Measurements from ENCODE around the gene ARHGEF28.
A peak's percentile ranks its signal among the peaks of the same experiment; 100 is the strongest.

The ARHGEF28 gene

DNA sequence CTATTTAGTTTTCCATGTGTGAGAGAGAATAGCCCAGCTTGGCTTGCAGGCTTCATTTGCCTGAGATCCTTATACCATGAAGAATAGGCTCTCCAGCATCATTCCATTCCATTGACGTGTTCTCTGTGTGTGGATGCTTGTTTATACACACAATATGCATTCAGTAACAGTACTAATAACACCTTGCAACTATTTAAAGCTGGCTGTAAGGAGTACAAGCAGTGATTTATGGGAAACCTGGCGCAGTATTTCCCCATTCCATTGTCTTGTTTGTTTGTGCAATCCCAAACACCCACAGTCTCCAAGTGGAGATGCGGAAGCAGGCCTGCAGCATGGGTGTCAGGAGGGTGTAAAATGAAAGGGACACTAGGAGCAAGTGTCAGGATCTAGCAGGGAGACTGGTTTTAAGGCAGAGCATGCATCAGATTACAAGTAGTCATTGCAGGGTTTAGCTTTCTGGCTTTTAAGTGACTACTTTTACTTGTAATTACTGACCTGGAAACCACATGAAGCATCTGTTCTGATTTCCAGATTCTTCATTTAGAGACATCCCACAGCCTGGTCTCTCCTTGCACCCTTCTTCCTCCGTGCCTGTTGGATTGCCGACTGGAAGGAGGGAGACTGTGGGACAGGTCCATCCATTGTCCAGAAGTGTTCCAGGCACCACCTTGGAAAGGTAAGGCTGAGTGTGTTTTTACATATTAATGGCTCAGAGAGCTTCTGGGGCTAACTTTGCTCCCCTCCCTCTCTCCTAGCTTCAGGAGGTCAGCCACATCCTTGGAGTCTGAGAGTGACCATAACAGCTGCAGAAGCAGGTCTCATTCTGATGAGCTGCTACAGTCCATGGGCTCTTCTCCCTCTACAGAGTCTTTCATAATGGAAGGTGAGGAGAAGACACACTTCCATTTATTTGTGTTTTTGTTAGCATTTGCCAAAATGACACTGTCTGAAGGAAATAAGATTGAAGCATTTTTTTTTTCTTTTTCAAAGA, 241.6 kb downstream of the ARHGEF28 start:
- DNase-seq: no peak

DNA sequence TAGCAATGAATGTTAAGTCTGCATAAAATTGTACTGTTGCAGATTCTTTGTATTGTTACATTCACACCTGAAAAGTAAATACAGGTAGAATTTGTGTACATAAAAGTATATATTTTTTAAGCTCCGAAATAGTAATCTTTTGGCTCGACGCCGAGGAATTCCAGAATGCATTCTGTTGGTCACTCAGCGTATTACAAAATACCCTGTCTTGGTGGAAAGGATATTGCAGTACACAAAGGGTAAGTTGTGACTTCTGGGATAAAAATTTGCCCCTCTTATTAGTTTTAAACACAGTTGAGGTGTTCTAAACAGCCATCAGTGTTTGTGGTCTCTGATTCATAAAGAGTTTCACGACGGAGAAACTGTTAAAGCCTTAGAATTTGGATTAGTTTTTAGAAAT, 257.6 kb downstream of the ARHGEF28 start:
- no peak for DNase-seq

DNA sequence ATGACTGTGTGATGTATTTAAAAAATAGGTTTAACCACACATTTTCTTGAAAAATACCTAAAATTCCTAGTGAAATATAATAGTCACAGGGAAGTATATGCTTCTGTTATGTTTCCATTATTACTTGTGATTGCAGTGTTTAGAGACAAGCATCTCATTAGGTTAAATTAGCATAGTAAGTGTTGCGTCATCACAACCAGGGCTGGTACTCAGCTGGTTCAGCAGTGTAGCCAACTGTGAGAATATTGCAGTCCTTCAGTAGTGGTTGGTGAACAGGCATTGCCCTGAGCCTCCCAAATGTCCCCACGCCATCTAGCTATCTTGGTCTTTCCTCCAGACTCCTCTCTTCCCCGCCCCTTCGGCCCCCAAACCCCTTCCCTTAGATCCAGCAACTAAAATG, 261.7 kb downstream of the ARHGEF28 start:
- no peak for DNase-seq

DNA sequence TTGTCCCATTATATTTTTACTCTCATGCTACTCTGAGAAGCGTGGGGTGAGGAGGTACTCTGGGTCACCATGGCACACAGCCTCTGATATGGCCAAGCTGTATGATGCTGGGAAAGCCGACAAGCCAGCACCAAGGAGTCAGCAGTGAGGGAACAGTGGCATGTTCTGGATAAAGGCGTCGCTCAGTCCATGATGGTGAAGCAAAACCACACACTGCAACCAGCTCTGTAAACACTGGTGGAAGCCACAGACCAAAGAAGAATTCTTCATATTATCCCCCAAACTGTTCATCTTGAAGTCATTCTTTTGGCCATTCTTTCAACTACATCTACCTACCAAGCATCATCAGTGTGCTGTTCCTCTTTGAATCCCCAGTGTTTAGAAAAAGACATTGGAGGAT, 264.6 kb downstream of the ARHGEF28 start:
- no peak for DNase-seq

DNA sequence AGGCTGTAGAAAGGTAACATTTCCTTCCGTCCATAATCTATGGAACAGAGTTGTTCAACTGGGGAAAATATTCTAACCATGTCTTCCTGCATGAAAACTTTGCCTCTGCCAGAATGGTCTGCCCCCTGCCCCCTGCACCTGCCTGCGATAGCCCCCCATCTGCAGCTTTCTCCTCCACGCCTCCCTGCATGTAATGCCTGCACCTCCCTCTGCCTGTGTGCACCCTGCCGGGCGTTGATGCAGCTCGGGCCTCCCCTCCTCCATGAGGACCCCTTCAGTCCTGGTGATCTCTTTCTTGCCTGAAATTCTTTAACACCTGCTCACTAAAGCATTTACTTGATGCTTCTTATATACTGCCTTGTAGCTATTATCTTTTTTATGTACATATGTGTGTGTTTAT, 266.2 kb downstream of the ARHGEF28 start:
- DNase-seq: no peak

DNA sequence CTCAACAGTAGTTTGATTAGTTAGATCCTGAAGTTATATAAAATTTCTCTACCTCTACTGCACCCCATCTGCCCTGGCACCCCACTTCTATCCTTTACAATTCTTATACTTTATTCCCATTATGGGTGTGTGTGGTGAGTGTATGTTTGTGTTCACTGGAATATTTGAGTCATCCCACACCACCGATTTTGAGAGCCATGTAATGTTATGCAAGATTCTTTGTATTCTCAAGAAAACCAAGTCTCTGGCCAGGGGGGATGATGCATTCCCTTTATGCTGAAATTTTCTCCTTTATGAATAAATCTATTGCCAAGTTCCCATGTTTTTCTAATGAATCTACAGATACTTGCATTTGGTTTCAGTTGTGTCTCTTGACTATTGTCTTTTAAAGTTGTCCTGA, 266.8 kb downstream of the ARHGEF28 start:
- DNase-seq: no peak

DNA sequence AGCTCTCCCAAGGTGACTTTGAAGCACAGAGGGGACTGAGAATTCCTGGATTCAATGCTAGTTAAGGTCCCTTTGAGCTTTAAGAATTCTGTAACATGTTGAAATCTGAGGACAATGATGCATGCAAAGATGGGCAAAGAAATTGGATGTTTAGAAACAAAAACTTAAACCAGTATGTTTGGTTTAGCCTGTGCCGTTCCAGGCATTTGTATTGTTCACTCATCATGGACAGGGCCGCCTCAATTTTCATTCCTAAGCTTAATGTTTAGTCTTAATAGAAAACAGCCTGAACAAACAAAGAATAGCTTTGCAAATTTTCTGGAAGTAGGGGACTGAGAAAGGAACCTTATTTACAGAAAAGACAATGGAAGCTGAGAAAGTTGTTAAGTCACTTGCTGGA, 267.8 kb downstream of the ARHGEF28 start:
- no peak for DNase-seq

DNA sequence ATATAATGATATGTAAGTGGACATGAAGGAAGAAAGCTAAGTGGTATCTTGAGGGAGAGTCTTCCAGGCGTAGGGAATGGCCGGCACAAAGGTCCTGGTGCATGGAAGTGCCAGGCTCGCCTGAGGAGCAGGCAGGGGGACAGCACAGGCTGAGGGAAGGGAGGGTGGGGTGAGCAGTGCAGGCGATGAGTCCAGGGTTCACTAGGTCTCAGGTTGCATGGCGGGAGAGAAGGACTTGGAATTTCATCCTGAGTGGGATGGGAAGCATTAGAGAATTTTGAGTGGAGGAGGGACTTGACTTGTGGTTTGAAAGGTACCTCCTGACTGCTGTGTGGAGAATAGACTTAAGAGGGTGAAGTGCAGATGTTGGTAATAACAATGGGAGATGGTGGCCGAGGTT, 268.9 kb downstream of the ARHGEF28 start:
- no peak for DNase-seq

DNA sequence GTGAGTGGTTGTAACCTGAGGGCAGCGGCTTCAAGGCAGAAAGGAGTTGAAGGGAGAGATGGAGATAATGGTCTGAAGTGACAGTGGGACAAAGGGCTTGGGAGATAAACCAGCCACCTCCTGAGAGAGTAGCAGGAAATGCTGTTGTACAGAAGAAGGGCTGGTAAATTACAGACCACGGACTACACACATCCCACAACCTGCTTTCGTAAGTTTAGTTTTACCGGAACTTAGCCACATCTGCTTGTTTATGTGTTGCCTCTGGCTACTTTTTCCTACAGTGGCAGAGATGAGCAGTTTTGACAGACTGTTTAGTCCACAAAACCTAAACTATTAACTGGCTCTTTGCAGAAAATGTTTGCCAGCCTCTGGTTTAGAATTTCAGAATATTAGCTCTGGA, 269.5 kb downstream of the ARHGEF28 start:
- DNase-seq: no peak

DNA sequence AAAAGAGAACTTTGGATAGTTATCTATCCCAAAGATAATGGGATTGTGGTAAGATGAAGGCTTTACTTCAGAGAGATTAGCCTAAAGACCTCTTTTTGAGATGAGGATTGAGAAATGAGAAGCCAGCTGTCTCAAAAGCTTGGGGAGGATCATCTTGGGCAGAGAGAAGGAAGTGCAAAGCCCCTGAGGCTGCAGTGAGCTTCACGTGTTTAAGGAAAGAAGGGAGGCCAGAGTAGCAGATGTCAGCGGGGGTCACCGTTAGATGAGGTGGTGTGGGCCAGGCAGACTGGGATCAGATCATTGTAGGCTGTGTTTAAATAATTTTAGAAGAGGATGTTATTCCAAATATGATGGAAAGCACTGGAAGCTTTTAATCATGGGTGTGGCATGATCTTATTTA, 270.1 kb downstream of the ARHGEF28 start:
- no peak for DNase-seq

DNA sequence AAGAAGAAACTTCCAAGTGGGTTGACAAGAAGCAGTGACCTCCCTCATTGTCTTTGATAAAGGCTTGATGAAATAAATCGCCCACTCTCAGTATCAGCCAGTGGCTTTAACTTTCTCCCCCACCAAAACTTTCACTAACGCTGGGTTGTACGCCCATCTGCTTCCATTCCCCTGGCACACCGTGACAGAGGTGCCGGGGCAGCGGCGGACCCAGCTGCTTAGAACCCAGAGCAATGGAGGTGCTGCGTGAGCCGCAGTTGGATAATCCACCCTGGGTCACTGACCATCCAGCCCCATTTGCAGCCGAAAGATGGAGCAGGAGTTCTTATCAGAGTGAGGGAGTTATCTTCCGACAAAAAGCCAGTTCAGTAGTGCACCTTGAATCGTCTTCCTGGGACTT, 270.7 kb downstream of the ARHGEF28 start:
- DNase-seq: no peak

DNA sequence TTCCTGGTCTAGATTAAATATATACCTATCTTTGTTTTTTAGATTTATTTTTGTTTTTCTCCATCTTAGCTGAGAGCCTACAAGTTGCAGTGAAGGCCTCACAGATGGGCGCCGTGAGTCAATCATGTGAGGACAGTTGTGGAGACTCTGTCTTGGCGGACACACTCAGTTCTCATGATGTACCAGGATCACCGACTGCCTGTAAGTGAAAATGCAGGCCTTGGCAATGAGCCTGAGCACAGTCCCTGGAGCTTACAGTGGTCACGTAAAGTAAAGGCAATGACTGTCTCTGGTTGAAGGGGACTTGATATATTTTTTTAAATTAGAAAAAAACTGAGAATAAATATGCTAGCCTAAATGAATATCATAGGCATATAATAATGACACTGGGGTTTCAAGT, 271.9 kb downstream of the ARHGEF28 start:
- no peak for DNase-seq

DNA sequence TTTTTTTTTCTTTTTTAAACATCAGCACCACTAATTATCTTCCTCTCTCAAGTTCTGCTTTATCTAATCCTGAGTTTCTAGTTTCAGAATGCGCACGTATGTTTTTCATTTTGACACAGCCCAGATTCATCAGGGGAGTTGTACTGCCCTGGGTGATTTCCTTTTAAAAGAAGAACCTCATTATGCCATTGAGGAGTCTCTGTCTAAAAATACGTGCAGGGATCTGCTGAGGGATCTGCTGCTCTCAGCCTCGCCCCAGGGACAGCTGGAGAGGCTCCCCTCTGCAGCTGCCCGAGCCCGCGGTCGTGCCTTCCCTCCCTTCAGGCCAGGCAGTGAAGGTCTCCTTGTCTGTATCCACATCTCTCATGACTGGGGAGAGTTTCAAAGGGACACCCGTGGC, 273.1 kb downstream of the ARHGEF28 start:
- no peak for DNase-seq

DNA sequence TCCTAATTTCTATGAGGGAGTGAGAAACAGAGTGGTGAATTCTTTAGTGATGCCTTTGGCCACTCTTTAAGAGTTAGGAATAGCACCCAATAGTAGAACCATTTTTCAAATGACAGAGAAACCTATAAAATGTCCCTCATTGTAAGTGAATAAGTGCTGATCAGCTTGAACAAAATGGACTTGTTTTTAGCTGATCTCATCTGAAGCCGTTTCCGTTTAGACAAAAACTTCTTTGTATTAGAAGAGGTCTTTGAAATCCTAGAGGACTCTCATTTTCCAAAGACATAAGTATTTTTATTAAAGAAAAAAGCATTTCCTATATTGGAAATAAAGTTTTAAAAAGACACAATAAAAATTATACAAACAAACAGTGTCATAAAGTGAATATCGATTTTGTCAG, 273.9 kb downstream of the ARHGEF28 start:
- no peak for DNase-seq

DNA sequence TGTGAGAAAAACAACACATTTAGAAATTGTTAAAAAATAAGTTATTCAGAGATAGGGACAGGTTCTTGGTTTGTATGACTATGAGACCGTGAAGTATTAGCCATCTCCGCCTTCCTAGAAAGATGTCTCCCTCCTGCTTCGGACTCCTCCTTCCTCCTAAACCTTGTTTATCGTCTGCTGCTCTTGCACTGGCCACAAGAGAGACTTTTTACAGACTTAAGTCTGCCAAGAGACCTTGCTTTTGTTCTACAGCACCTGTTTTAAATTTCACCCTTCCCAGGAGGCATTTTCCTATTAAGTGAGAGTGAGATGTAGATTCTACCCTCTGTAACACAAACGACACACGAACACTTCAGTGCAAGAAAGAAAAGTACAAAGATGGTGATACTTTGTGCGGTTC, 274.6 kb downstream of the ARHGEF28 start:
- DNase-seq: no peak

DNA sequence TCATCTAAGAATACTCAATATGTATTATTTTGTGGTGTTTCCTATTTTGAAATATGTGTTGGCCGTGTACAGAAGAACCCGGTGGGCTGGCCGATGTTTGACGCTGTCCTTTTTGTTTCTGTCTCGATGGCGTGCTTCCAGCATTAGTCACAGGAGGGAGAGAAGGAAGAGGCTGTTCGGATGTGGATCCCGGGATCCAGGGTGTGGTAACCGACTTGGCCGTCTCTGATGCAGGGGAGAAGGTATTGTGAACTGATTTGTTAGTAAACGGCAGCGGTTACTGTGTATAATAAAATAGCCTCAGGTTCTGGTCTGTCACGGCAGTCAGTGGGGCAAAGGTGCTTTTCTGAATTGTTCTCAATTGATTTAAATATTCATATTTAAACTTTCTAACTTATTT, 275.0 kb downstream of the ARHGEF28 start:
- no peak for DNase-seq

DNA sequence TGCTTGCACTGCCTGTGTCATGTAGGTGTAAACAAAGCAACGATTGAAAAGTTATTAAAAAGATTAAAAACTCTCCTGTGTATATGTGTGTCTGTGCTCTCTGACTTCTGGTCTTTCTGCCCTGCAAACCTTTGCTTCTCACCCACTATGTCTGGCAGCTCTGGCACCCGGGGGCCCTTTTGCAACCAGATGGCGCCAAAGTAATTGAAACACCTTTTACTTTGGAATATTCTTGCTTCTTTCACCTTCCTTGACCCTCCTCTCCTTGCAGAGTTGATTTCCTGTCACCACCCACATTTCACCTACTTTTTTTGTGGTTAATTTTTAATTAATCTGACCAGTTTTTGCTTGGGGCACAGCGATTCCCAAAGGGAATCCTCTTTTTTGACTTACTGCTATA, 275.5 kb downstream of the ARHGEF28 start:
- DNase-seq: no peak

DNA sequence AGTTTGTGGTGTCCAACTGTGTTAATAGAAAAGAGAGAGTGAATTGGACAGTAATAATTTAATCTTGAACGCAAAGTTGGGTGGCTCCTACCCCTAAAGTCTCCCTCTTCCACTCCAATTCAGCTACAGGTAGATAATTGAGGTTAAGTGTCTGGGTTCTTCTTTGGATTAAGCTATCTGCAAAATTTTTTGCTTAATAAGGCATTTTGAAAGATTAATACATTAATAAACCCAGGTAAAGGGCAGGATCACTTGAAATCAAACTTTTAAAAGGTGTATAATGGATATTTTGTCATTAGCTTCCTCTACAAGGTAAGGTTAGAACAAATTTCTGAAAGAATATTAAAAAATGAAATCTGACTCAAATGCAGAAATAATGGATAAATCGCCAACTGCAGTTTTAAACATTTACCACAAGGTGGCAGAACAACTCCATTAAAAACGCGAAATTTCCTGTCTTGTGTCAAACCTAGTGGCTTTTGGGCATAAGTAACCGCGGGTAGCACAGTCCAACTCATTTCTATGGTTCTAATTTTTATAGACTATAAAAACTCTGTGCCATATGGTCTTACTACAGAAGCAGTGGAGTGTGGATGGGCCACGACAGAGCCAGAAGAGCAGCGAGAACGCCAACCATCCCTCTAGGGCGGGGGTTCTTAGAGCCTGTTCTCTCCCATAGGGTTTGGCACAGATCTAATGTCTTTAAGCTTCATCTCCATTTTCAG, 276.5 kb downstream of the ARHGEF28 start:
- DNase-seq: peak; percentile 22

DNA sequence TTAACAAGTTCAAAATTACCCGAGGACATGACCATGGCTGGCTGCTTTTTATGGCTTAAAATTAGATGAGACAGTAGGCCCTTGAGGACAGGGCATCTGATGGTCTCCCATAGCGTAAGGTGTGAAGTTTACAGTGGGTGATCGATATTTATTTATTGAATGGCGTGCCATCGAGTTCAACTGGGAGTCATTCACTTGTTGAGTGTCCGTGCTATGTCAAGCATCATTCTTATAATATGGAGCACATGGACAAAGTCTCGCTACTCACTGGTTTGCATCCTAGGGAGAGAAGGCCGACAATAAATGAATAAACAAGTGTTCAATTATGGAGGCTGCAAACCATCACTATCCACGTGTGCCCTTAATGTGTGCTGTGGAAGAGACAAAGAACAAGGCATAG, 277.2 kb downstream of the ARHGEF28 start:
- DNase-seq: no peak

DNA sequence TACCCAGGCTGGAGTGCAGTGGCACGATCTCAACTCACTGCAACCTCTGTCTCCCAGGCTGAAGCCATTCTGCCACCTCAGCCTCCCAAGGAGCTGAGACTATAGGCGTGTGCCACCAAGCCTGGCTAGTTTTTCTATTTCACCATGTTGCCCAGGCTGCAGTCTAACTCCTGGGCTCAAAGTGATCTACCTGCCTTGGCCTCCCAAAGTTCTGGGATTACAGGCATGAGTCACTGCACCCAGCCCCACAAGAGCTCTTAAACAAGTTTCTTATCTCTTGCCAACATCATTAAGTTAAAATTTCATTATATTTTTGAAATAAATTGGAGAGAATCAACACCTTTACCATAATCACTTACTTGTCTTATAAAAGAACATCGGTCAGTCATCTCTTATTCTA, 280.3 kb downstream of the ARHGEF28 start:
- DNase-seq: no peak

DNA sequence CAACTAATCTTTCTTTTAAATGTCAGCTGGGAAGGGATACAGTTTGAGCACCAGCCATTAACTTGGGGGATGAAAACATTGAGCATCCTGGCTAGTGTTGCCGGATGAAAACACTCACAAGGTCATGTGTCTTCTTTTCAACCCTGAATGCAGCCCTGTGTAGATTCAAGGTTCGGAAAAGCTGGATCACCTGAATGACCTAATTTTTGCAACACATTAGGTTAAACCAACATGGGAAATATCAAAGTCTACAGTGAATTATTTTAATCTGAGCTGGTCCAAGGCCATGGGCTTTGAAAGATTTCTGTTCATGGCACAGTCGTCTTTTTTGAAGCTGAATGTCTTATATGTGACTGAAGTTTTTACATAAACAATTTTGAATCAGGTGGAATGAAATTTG, 281.2 kb downstream of the ARHGEF28 start:
- DNase-seq: no peak

DNA sequence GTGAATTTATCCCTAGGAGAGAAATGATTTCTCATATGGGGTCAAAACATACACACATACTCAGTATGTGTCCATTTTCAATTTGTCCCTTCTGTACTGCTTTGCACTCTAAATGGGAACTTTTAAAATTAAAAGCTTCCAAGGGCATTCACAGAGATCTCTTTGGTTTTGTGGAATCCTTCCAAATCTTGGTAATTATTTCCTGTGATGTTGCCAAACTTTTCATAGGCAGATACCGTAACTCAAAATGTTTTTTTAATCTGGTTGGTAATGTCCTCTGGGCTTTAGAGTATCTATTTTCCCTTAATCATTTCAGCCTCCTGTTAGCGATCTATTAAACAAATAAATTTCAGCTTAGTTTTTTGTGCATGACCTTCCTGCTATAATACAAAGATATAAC, 282.4 kb downstream of the ARHGEF28 start:
- no peak for DNase-seq

DNA sequence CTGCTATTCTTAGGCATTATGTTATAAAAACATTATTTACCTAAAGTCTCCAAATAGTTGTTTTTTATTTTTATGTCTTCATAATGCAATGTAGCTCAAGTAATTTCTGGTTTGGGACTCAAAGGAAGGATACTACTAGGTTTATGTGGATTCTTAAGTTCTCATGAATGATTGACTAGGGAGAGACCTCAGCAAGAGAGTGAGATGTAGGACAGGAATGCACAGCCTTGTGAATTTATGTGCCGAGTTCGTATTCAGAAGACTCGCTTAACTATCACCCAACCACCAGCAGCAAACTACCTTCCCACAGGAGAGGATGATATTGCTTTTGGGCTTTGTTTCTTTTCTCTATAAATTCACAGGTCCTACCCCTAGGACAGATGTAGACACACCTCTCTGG, 282.9 kb downstream of the ARHGEF28 start:
- no peak for DNase-seq

DNA sequence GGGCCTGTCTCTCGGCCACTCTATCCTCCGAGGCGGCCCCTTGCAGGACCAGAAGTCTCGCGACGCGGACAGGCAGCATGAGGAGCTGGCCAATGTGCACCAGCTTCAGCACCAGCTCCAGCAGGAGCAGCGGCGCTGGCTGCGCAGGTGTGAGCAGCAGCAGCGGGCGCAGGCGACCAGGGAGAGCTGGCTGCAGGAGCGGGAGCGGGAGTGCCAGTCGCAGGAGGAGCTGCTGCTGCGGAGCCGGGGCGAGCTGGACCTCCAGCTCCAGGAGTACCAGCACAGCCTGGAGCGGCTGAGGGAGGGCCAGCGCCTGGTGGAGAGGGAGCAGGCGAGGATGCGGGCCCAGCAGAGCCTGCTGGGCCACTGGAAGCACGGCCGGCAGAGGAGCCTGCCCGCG, 283.5 kb downstream of the ARHGEF28 start:
- DNase-seq: no peak
